ENCODE results near the gene BANF2. TPM values are rescaled to one million over a fixed set of nuclear protein-coding genes. Genes with fewer than 3 reads are reported as not detected.

Gene BANF2
- total RNA-seq, 1 experiment from 2014 or later: not detected

GRCh38 chr20:17669306-17669931 lies 30.3 kb upstream of the BANF2 start:
- no peak overlapping the region for H3K9ac ChIP-seq (ENCODE audit: extremely low read depth, insufficient read length, low read length)

More at GRCh38 chr20:17669306-17669931, 30.3 kb upstream of the BANF2 start:
- no peak overlapping the region for H2AK5ac ChIP-seq (ENCODE audit: insufficient read length, low read length)
- WGBS (ENCODE audit: extremely low coverage, insufficient read length, low lambda C conversion rate): no CpG with 5 or more reads among the region's 12 CpGs
- H4K8ac ChIP-seq (replicated peaks; ENCODE audit: insufficient read length, low read depth, low read length): no peak overlapping the region
- Mint-ChIP-seq H3K36me3 (ENCODE audit: insufficient read depth in 1 of 3, low read depth in 3 of 3) (peaks cover 2 to 9% (median 4%) of the 10 kb centered on the region in 3 experiments; a peak in 3 of 7 replicates), H3K9me3 (no peaks in the 10 kb centered on the region), H3K4me3 (no peak overlapping the region), H3K27me3 (ENCODE audit: low read depth) (no peaks in the 10 kb centered on the region), H3K27ac (no peak overlapping the region), H3K4me1 (peaks cover 16 to 29% of the 10 kb centered on the region in 2 experiments)
- H3K79me1 ChIP-seq (ENCODE audit: insufficient read depth, low read depth, low read length, poor library complexity, severe bottlenecking): peaks cover 18% of the 10 kb centered on the region
- H2AFZ ChIP-seq (ENCODE audit: low read length): no peak overlapping the region
- no peak overlapping the region for H3K23ac ChIP-seq (ENCODE audit: insufficient read length, low read depth, low read length)
- no peak overlapping the region for H3K14ac ChIP-seq (ENCODE audit: insufficient read depth, low read length)
- H3K79me2 ChIP-seq (ENCODE audit: insufficient read depth, low read length): peaks cover 16% of the 10 kb centered on the region; the same call in 1 of the 2 replicates
- H3K4me1 ChIP-seq (ENCODE audit: insufficient read depth, low read length): peaks cover 2% of the 10 kb centered on the region
- no peak overlapping the region for H2BK20ac ChIP-seq (ENCODE audit: low read depth, low read length, poor library complexity, severe bottlenecking)
- H3K4ac ChIP-seq (ENCODE audit: low read depth, low read length): no peak overlapping the region
- H3K18ac ChIP-seq (ENCODE audit: insufficient read length, low read depth, low read length): no peak overlapping the region
- no peaks in the 10 kb centered on the region for H3K23me2 ChIP-seq (ENCODE audit: insufficient read length, low read depth, low read length, poor library complexity, severe bottlenecking)
- TF ChIP-seq CTCF (conservative IDR thresholded peaks at IDR 0.05): no peak
- H3K56ac ChIP-seq (ENCODE audit: insufficient read length, low read depth, low read length): no peak overlapping the region
- H3K4me2 ChIP-seq (ENCODE audit: insufficient read depth, insufficient read length, low read length): no peak overlapping the region
- H3T11ph ChIP-seq (ENCODE audit: low read length): no peak overlapping the region
- no peak overlapping the region for H4K91ac ChIP-seq (ENCODE audit: insufficient read length, low read depth, low read length)
- no peaks in the 10 kb centered on the region for H4K20me1 ChIP-seq (ENCODE audit: control insufficient read depth, insufficient read depth, insufficient read length)
- no peak overlapping the region for H4K5ac ChIP-seq (ENCODE audit: insufficient read length, low read depth, low read length)
- no peak overlapping the region for H2BK15ac ChIP-seq (ENCODE audit: low read depth, low read length)
- H3K27ac ChIP-seq (ENCODE audit: insufficient read length, low read depth, low read length): no peak overlapping the region
- H2BK12ac ChIP-seq (ENCODE audit: insufficient read length, low read depth, low read length): no peak overlapping the region
- DNase-seq: no peak
- H2BK5ac ChIP-seq (ENCODE audit: insufficient read length, low read length): no peak overlapping the region
- H3K27me3 ChIP-seq (ENCODE audit: insufficient read depth, low read length): no peaks in the 10 kb centered on the region
- H2BK120ac ChIP-seq (ENCODE audit: low read depth, low read length, poor library complexity, severe bottlenecking): no peak overlapping the region
- no peaks in the 10 kb centered on the region for H3K9me3 ChIP-seq (ENCODE audit: control insufficient read depth, low read depth, low read length)
